PC-9 (cell line): Measurements from ENCODE around the gene CDKN1C.

Experiments
- CTCF ChIP-seq: fragments of 200-600 bp; sonication (generic); conservative IDR thresholded peaks from 2 replicates; pipeline ENCODE4 v1.6.1; 2017; ENCODE audit warnings: mixed run types, antibody characterized with exemption, mild to moderate bottlenecking, moderate library complexity
- EZH2 ChIP-seq: fragments of 200-600 bp; sonication (generic); IDR thresholded peaks from 2 replicates; pipeline ENCODE4 v1.8.0; 2017; ENCODE audit warnings: antibody characterized with exemption, low read depth

- TF ChIP-seq EZH2 (no peak), CTCF (no peak)
These were observed 47.3 kb upstream of the CDKN1C start for GRCh38 chr11:2932850-2933251.
